C4-2B (cell line): ENCODE data around the gene LSAMP.

Experiments
- ZFX ChIP-seq: fragments of 450-650 bp; IDR thresholded peaks from 2 replicates; pipeline ENCODE4 v1.6.1; 2017
- TF ChIP-seq, protein P1 (sequence below): fragments of 450-650 bp; conservative IDR thresholded peaks from 2 replicates; pipeline ENCODE4 v1.5.1; 2017; ENCODE audit warnings: mild to moderate bottlenecking

- TF ChIP-seq, protein P1, sequence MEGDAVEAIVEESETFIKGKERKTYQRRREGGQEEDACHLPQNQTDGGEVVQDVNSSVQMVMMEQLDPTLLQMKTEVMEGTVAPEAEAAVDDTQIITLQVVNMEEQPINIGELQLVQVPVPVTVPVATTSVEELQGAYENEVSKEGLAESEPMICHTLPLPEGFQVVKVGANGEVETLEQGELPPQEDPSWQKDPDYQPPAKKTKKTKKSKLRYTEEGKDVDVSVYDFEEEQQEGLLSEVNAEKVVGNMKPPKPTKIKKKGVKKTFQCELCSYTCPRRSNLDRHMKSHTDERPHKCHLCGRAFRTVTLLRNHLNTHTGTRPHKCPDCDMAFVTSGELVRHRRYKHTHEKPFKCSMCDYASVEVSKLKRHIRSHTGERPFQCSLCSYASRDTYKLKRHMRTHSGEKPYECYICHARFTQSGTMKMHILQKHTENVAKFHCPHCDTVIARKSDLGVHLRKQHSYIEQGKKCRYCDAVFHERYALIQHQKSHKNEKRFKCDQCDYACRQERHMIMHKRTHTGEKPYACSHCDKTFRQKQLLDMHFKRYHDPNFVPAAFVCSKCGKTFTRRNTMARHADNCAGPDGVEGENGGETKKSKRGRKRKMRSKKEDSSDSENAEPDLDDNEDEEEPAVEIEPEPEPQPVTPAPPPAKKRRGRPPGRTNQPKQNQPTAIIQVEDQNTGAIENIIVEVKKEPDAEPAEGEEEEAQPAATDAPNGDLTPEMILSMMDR, result no peak
- TF ChIP-seq ZFX, result no peak
Observed at GRCh38 chr3:116216761-116217160, 228.5 kb downstream of the LSAMP start.
